GM12864 (cell line): ENCODE results near the gene CNTNAP2.
"Not testable (repeated sequence)": the region's sequence is repeated elsewhere in the genome, so short reads cannot be mapped to it uniquely, and the experiment has no call there.

Source experiments
- DNase-seq: peaks from one replicate; pipeline ENCODE4 v3.0.0-alpha.2; 2011; ENCODE audit warnings: low read depth
- H3K4me3 ChIP-seq: 2 replicates; pipeline ENCODE4 v1.5.1; 2011; ENCODE audit warnings: mild to moderate bottlenecking, low read depth, low read length, control low read depth
- TF ChIP-seq, protein P1 (sequence below): IDR thresholded peaks from 2 replicates; pipeline ENCODE4 v1.5.1; 2011; ENCODE audit warnings: low read depth, mild to moderate bottlenecking, moderate library complexity, low read length, control low read depth, inconsistent platforms; ENCODE audit errors: missing control alignments

Gene CNTNAP2

DNA sequence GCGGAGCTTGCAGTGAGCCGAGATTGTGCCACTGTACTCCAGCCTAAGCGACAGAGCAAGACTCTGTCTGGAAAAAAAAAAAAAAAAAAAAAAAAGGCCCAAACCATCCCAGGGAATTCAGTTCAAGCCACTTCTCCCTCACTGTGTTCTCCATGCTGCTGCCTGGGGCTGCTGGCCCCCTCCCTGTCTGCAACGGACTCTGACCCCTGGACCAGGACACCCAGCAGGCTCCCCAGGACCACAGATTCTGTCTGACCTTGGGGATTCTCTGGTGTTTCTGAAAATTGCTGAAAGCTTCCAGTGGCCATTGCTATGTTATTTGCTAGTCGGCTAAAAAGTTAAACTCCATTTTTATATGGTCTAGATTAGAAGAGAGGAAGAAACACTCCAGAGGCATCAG lies 2212.3 kb downstream of the CNTNAP2 start:
- DNase-seq, result no peak
- H3K4me3 ChIP-seq, result no peak overlapping the region
- TF ChIP-seq, protein P1, sequence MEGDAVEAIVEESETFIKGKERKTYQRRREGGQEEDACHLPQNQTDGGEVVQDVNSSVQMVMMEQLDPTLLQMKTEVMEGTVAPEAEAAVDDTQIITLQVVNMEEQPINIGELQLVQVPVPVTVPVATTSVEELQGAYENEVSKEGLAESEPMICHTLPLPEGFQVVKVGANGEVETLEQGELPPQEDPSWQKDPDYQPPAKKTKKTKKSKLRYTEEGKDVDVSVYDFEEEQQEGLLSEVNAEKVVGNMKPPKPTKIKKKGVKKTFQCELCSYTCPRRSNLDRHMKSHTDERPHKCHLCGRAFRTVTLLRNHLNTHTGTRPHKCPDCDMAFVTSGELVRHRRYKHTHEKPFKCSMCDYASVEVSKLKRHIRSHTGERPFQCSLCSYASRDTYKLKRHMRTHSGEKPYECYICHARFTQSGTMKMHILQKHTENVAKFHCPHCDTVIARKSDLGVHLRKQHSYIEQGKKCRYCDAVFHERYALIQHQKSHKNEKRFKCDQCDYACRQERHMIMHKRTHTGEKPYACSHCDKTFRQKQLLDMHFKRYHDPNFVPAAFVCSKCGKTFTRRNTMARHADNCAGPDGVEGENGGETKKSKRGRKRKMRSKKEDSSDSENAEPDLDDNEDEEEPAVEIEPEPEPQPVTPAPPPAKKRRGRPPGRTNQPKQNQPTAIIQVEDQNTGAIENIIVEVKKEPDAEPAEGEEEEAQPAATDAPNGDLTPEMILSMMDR, result no peak

- TF ChIP-seq, protein P1, result no peak
- no peak overlapping the region for H3K4me3 ChIP-seq
- DNase-seq, result no peak
Observed at GRCh38 chr7:148330124-148330818, 2213.7 kb downstream of the CNTNAP2 start.

- DNase-seq, result no peak
- TF ChIP-seq, protein P1, result no peak
- no peak overlapping the region for H3K4me3 ChIP-seq
Observed at GRCh38 chr7:148330822-148331221, 2214.2 kb downstream of the CNTNAP2 start.

GRCh38 chr7:148331456-148331855 lies 2214.9 kb downstream of the CNTNAP2 start:
- DNase-seq, H3K4me3 ChIP-seq: not testable (repeated sequence)

DNA sequence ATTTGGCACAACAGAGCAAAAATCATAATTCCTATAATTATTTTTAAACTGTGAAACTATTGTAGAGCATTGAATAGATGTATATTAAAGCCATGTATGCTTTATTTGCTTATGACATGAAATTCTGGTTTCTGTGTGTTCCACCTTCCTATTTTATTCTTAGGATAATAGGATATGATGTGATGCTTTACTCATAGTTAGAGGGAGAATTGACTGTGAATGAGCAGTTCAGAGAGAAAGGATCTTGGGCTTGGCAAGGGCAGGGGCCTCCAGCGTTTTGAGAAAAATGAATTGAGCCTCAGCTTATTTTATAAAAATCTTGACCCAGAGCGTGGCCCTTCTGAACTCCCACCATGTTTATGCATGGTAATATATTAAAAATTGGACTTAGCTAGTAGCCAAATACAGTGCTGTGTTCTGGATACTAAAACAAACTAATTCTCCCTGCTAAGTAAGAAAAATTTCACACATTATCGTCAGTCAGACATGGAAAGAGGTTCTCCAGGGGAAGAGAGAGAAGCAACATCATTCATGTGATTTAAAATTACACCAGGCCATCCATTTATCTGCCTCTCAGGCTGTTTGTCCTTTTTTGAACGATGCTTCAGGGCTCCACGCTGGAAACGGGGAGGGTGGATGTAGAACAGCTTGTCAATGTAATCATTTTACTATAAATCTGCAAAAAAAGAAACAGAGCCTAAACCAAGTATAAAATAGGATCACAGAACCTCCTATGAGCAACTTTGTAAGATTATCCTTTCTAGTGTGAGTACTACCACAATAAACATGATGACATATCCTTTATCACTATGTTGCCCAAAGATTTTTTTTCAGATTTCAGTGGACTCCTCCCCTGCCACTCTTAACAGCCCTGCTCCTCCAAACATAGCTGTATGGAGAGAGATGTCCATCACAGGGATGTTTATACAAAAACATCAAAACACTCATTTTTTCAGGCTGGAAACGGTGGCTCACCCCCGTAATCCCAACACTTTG lies 2215.9 kb downstream of the CNTNAP2 start:
- no peak for DNase-seq
- TF ChIP-seq, protein P1, result no peak
- H3K4me3 ChIP-seq, result no peak overlapping the region

DNA sequence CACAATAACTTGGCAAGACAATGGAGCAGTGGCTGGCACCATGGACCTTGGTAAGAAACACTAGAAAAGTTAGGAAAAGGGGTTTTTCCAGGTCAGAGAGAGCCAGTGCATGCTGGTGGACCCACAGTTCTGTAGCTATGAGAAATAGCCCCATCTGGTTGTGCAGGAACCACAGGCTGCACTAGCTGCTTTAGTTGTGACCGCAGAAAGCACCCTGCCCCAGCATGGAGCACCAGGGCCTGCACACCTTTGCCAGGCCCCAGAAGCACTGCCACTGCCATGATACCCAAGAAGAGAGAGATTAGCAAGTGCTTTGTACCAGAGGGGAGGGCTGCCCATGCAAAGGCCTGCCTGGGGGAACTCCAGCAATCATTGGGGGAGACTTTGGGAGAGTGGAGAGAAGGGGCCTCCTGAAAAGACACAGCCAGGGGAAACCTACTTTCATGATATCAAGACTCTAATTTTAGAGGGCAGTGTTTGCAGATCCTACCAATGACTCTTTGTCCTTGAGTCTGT lies 2217.9 kb downstream of the CNTNAP2 start:
- TF ChIP-seq, protein P1, result no peak
- no peak overlapping the region for H3K4me3 ChIP-seq
- no peak for DNase-seq

GRCh38 chr7:148334959-148335577 lies 2218.5 kb downstream of the CNTNAP2 start:
- no peak overlapping the region for H3K4me3 ChIP-seq
- no peak for DNase-seq
- TF ChIP-seq, protein P1, result no peak
